Transverse colon (tissue), 4 donors: ENCODE measurements around the gene LRG1. TPM values are rescaled to one million over a fixed set of nuclear protein-coding genes. Genes with fewer than 3 reads are reported as not detected.

Experiments
- DNase-seq: peaks from one replicate; pipeline ENCODE4 v3.0.0-alpha.2; 2019
- H3K27ac ChIP-seq, 4 donors: fragments of 200-600 bp; sonication (generic); 2 replicates each; pipeline ENCODE4 v1.5.1; 2016 to 2018; ENCODE audit warnings: inconsistent platforms in 4 of 4
- H3K27me3 ChIP-seq: fragments of 200-600 bp; sonication (generic); 2 replicates; pipeline ENCODE4 v1.5.1; 2017; ENCODE audit warnings: inconsistent platforms
- H3K36me3 ChIP-seq, 4 donors: fragments of 200-600 bp; sonication (generic); 2 replicates each; pipeline ENCODE4 v1.5.1; 2017 to 2019; ENCODE audit warnings: inconsistent platforms in 4 of 4
- H3K4me1 ChIP-seq, 4 donors: fragments of 200-600 bp; sonication (generic); 2 replicates each; pipeline ENCODE4 v1.5.1; 2017 to 2020; ENCODE audit warnings: inconsistent platforms in 4 of 4
- H3K4me3 ChIP-seq, 4 donors: fragments of 200-600 bp; sonication (generic); 1 replicate in 1 of 4; 2 replicates in 3 of 4; pipeline versions ENCODE4 v1.5.1 to v1.6.1; 2017 to 2019; ENCODE audit warnings: inconsistent platforms in 4 of 4
- H3K9me3 ChIP-seq, 2 donors: fragments of 200-600 bp; sonication (generic); 2 replicates each; pipeline ENCODE4 v1.5.1; 2017 to 2019; ENCODE audit warnings: inconsistent platforms in 2 of 2
- CTCF ChIP-seq, 5 experiments: fragments of 200-600 bp in 3 of 5; fragments of 450-650 bp in 2 of 5; sonication (generic) in 3 of 5; IDR thresholded peaks; 1 replicate in 2 of 5; 2 replicates in 3 of 5; pipeline ENCODE4 v1.5.1; 2016 to 2017; ENCODE audit warnings: antibody characterized with exemption in 5 of 5, inconsistent platforms in 3 of 5, mild to moderate bottlenecking in 2 of 5, moderate library complexity in 1 of 5
- EP300 ChIP-seq: sonication (generic); formaldehyde crosslinking; IDR thresholded peaks from one replicate; pipeline ENCODE4 v1.6.1; 2017; ENCODE audit warnings: antibody characterized with exemption, low read depth
- POLR2A ChIP-seq: fragments of 450-650 bp; IDR thresholded peaks from one replicate; pipeline ENCODE4 v1.6.1; 2016; ENCODE audit warnings: antibody characterized with exemption, mild to moderate bottlenecking, moderate library complexity
- POLR2AphosphoS5 ChIP-seq, 3 donors: sonication (generic); formaldehyde crosslinking; IDR thresholded peaks; one replicate each; pipeline ENCODE4 v1.6.1; 2016; ENCODE audit warnings: antibody characterized with exemption in 3 of 3
- WGBS, 2 donors: methylation state at CpG; one replicate each; pipeline ENCODE4 v1.1.5; 2018; ENCODE audit warnings: low coverage in 1 of 2; 5-methylcytosine and 5-hydroxymethylcytosine counted together
- in situ Hi-C, 4 donors: fragments of 200-750 bp; cut with MboI; loops; one replicate each; pipeline versions ENCODE4 v1.15.0 to v1.15.1; 2017; ENCODE audit warnings: low sequenced_read_pairs in 3 of 4, low pct_ligation_motif_present in 1 of 4, low pct_unique_long_range_greater_than_20kb in 1 of 4
- intact Hi-C: fragments of 100-400 bp; cut with DNase I; formaldehyde crosslinking; loops from one replicate; pipeline ENCODE4 v1.15.1; 2023; ENCODE audit warnings: low total_unique reads
- total RNA-seq, 4 donors: library from RNA; depleted of rRNA; stranded (reverse); fragments of >200 nt; gene quantifications; one replicate each; pipeline ENCODE4 v1.1.0, GENCODE V29; 2016

The LRG1 gene
- total RNA-seq, 4 donors from 2014 or later, result 1.9 to 18.1 (median 14.4) TPM

DNA sequence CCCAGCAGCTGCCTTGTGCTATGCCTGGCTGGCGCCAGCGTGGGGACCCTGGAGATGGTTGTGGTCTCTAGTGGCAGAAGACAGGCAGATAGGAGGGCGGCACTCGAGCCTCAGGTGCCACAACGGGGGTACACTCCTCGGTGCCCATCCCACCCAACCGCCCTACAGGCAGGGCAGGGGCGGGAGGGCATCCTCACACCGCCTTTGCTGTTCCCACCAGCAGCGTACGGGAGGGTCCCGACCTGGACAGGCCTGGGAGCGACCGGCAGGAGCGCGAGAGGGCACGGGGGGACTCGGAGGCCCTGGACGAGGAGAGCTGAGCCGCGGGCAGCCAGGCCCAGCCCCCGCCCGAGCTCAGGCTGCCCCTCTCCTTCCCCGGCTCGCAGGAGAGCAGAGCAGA is 38.1 kb downstream of the LRG1 start:
- no peak overlapping the region for H3K4me3 ChIP-seq
- TF ChIP-seq POLR2AphosphoS5 (IDR thresholded peaks at IDR 0.05) (no peak), POLR2A (no peak), EP300 (no peak), CTCF (IDR thresholded peaks at IDR 0.05) (no peak)
- H3K36me3 ChIP-seq, result peaks cover 0 to 15% (median 0%) of the 10 kb centered on the region in 4 donors
- intact Hi-C loops, result no loop called here
- H3K27ac ChIP-seq, result no peak overlapping the region
- WGBS, 2 donors, result 92% methylated on average over 25 of the region's 25 CpGs; no CpG with 5 or more reads in 1 of the 2 donors
- no peaks in the 10 kb centered on the region for H3K27me3 ChIP-seq
- DNase-seq, result no peak
- in situ Hi-C loops, result no loop called here
- no peaks in the 10 kb centered on the region for H3K4me1 ChIP-seq
- no peaks in the 10 kb centered on the region for H3K9me3 ChIP-seq

DNA sequence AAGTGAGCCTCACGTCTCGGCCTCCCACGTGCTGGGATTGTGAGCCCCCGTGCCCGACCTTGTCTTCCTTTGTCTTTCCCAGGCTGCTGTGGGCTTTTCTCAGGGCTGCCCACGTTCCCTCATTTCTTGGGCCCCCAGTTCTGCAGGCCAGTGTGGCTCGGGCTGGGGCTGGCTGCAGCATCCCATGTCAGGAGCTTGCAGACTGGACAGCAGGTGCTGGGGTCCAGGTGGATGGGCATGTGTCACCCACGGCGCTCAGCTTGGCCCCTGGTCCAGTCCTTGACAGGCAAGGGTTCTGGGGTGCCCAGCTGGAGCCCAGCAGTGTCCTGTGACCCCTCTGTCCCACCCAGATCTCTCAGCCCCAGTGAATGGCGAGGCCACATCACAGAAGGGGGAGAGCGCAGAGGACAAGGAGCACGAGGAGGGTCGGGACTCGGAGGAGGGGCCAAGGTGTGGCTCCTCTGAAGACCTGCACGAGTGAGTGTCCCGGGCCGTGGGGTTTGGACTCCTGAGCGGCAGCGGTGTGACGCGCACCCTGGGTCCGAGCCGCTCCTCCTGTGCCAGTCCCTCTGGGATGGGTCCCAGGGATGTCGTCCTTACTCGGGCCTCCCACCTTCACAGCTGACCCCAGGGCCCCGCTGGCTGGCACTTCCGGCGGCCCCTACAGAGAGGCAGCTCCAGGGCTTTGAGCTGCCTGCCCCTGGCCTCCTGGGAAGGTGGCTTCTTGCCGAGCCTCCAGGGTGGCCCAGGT is 38.8 kb downstream of the LRG1 start:
- Histone ChIP-seq H3K27ac (no peak overlapping the region), H3K27me3 (no peaks in the 10 kb centered on the region), H3K4me3 (no peak overlapping the region), H3K36me3 (peaks cover 0 to 19% (median 0%) of the 10 kb centered on the region in 4 donors), H3K9me3 (no peaks in the 10 kb centered on the region), H3K4me1 (no peaks in the 10 kb centered on the region)
- DNase-seq, result no peak
- in situ Hi-C loops (no loop called here), intact Hi-C loops (no loop called here)
- WGBS, 2 donors, result 92% methylated on average over 26 of the region's 29 CpGs; no CpG with 5 or more reads in 1 of the 2 donors
- TF ChIP-seq POLR2AphosphoS5 (IDR thresholded peaks at IDR 0.05) (no peak), EP300 (no peak), CTCF (IDR thresholded peaks at IDR 0.05) (no peak), POLR2A (no peak)

- TF ChIP-seq CTCF (IDR thresholded peaks at IDR 0.05) (no peak), EP300 (no peak), POLR2A (no peak), POLR2AphosphoS5 (IDR thresholded peaks at IDR 0.05) (no peak)
- H3K4me1 ChIP-seq, result no peaks in the 10 kb centered on the region
- no peaks in the 10 kb centered on the region for H3K27me3 ChIP-seq
- no peak overlapping the region for H3K4me3 ChIP-seq
- DNase-seq, result no peak
- H3K27ac ChIP-seq, result no peak overlapping the region
- intact Hi-C loops (no loop called here), in situ Hi-C loops (no loop called here)
- WGBS, 2 donors, result 93% methylated on average over 15 of the region's 15 CpGs; no CpG with 5 or more reads in 1 of the 2 donors
- H3K9me3 ChIP-seq, result no peaks in the 10 kb centered on the region
- H3K36me3 ChIP-seq, result peaks cover 0 to 19% (median 0%) of the 10 kb centered on the region in 4 donors
Observed at GRCh38 chr19:4499855-4500254, 40.0 kb downstream of the LRG1 start.

DNA sequence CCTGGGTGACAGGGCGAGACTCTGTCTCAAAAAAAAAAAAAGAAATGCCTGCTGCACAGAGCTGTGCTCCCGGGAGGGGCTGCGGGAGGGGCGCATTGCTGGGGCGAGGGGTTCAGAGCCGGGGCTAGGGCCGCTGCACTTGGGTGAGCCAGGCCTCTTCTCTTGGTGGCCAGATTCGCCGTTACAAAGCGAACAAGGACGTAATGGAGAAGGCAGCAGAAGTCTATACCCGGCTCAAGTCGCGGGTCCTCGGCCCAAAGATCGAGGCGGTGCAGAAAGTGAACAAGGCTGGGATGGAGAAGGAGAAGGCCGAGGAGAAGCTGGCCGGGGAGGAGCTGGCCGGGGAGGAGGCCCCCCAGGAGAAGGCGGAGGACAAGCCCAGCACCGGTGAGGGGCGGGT is 40.5 kb downstream of the LRG1 start:
- DNase-seq, result no peak
- H3K4me1 ChIP-seq, result no peaks in the 10 kb centered on the region
- TF ChIP-seq CTCF (IDR thresholded peaks at IDR 0.05) (no peak), POLR2AphosphoS5 (IDR thresholded peaks at IDR 0.05) (no peak)
- no peak overlapping the region for H3K27ac ChIP-seq
- 95% methylated on average over 23 of the region's 23 CpGs; no CpG with 5 or more reads in 1 of the 2 donors for WGBS, 2 donors
- intact Hi-C loops, result no loop called here
- in situ Hi-C loops, result no loop called here
- H3K36me3 ChIP-seq, result peaks cover 0 to 23% (median 0%) of the 10 kb centered on the region in 4 donors
- H3K4me3 ChIP-seq, result no peak overlapping the region
- no peaks in the 10 kb centered on the region for H3K9me3 ChIP-seq
- H3K27me3 ChIP-seq, result no peaks in the 10 kb centered on the region
